ENCODE results near the gene FGF14. TPM values are rescaled to one million over a fixed set of nuclear protein-coding genes. Genes with fewer than 3 reads are reported as not detected.

Gene FGF14
- total RNA-seq, 1 donor from 2014 or later = 0.23 TPM

DNA sequence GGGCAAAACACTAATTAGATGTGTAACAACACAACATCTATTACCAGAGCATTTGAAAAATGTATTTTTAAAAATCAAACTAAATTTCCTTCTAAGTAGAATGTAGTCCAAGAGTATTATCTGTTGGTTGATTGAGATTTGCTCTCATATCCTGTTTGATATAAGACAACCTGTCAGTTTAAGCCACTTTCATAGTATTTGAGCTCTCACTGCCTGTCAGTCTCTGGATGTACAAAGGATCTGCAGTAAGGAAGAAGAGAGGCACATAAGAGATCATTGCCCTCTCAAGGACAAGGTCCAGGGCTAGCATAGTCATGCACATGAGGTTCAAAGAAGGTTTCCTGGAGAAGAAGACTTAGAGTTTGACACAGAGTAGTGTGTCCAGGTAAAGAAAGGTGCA, 57.4 kb downstream of the FGF14 start:
- no peaks in the 10 kb centered on the region for H3K27me3 ChIP-seq (ENCODE audit: insufficient read depth, low read length)
- H3K79me2 ChIP-seq (ENCODE audit: insufficient read depth, low read length) = no peaks in the 10 kb centered on the region
- no peak overlapping the region for H2AFZ ChIP-seq (ENCODE audit: low read depth, low read length)
- no peaks in the 10 kb centered on the region for H4K20me1 ChIP-seq (ENCODE audit: insufficient read depth, low read length)
- Mint-ChIP-seq H3K9me3 (ENCODE audit: unreplicated experiment) (no peaks in the 10 kb centered on the region), H3K4me1 (ENCODE audit: low read depth, unreplicated experiment) (no peaks in the 10 kb centered on the region), H3K4me3 (ENCODE audit: unreplicated experiment) (no peak overlapping the region), H3K27ac (ENCODE audit: unreplicated experiment) (no peak overlapping the region), H3K36me3 (ENCODE audit: low read depth, unreplicated experiment) (no peaks in the 10 kb centered on the region), H3K27me3 (ENCODE audit: low read depth, unreplicated experiment) (no peaks in the 10 kb centered on the region)
- no peak for FAIRE-seq
- no peak overlapping the region for H3K9ac ChIP-seq (ENCODE audit: low read length)
- no peak for DNase-seq (ENCODE audit: low read depth)
- no peak overlapping the region for H3K4me3 ChIP-seq (ENCODE audit: insufficient read depth, low read depth, low read length)
- no peak overlapping the region for H3K4me2 ChIP-seq (ENCODE audit: low read length)
- no peaks in the 10 kb centered on the region for H3K9me3 ChIP-seq (ENCODE audit: insufficient read depth, low read depth, low read length)
- TF ChIP-seq CTCF (IDR thresholded peaks at IDR 0.05; ENCODE audit: insufficient read depth, low read depth, low read length) (no peak), EZH2 (IDR thresholded peaks at IDR 0.05; ENCODE audit: insufficient read depth, low read length) (no peak)
- H3K4me1 ChIP-seq (ENCODE audit: insufficient read depth, low read length) = no peaks in the 10 kb centered on the region
- H3K36me3 ChIP-seq (ENCODE audit: insufficient read depth, low read length) = no peaks in the 10 kb centered on the region
- H3K27ac ChIP-seq (ENCODE audit: low read depth, low read length) = no peak overlapping the region

DNA sequence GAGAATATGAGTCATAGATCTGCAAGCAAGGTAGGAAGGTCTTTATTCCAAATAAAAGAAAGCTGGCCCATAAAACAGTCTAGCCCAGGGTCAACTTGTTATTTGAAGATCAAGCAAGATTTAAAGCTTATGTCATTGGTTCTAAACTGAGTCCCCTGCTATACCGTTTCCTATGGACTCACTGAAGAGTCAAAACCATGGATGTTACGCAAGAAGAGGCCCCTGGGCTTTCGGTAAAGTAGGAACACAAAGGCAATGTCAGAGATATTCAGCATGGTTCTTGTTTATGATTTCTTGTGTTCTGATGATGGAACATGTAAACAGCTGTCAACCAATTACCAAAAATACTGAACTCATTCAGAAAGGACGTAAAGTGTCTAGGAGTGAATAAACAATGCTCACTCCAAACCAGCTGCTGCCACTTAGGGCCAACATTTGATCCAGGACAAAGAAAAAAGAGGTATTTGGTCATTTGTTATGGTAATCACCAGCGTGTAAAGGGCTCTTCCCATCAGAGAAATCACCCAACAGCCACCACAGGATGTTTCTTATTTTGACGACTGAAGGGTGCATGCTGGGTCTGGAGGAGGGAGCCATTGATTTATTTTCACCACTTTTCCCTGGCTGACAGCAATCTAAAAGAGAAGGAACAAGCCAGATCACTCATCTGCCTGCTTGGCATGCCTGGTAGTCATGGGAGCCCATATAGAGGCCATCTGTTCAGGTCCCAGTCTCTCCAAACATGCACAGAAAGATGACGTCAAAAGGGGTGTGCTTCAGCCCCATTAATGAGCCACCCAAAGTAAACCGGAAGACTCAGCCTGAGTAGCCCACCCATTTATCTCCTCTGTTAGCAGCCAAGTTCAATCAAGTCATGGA, 68.3 kb downstream of the FGF14 start:
- Mint-ChIP-seq H3K27me3 (ENCODE audit: low read depth, unreplicated experiment) (no peaks in the 10 kb centered on the region), H3K27ac (ENCODE audit: unreplicated experiment) (no peak overlapping the region), H3K9me3 (ENCODE audit: unreplicated experiment) (no peaks in the 10 kb centered on the region), H3K36me3 (ENCODE audit: low read depth, unreplicated experiment) (no peaks in the 10 kb centered on the region), H3K4me3 (ENCODE audit: unreplicated experiment) (no peak overlapping the region), H3K4me1 (ENCODE audit: low read depth, unreplicated experiment) (no peaks in the 10 kb centered on the region)
- no peak for FAIRE-seq
- H3K4me2 ChIP-seq (ENCODE audit: low read length) = no peak overlapping the region
- H2AFZ ChIP-seq (ENCODE audit: low read depth, low read length) = no peak overlapping the region
- no peaks in the 10 kb centered on the region for H3K79me2 ChIP-seq (ENCODE audit: insufficient read depth, low read length)
- H3K9ac ChIP-seq (ENCODE audit: low read length) = no peak overlapping the region
- H3K9me3 ChIP-seq (ENCODE audit: insufficient read depth, low read depth, low read length) = no peaks in the 10 kb centered on the region
- no peaks in the 10 kb centered on the region for H3K27me3 ChIP-seq (ENCODE audit: insufficient read depth, low read length)
- no peak overlapping the region for H3K27ac ChIP-seq (ENCODE audit: low read depth, low read length)
- H3K4me1 ChIP-seq (ENCODE audit: insufficient read depth, low read length) = no peaks in the 10 kb centered on the region
- no peaks in the 10 kb centered on the region for H4K20me1 ChIP-seq (ENCODE audit: insufficient read depth, low read length)
- no peak for DNase-seq (ENCODE audit: low read depth)
- no peak for TF ChIP-seq CTCF (IDR thresholded peaks at IDR 0.05; ENCODE audit: insufficient read depth, low read depth, low read length)
- TF ChIP-seq EZH2 (IDR thresholded peaks at IDR 0.05; ENCODE audit: insufficient read depth, low read length) = no peak
- no peaks in the 10 kb centered on the region for H3K36me3 ChIP-seq (ENCODE audit: insufficient read depth, low read length)
- H3K4me3 ChIP-seq (ENCODE audit: insufficient read depth, low read depth, low read length) = no peak overlapping the region

- Histone ChIP-seq H2AFZ (ENCODE audit: low read depth, low read length) (no peak overlapping the region), H3K27ac (ENCODE audit: low read depth, low read length) (no peak overlapping the region), H3K9ac (ENCODE audit: low read length) (no peak overlapping the region), H3K36me3 (ENCODE audit: insufficient read depth, low read length) (no peaks in the 10 kb centered on the region), H3K79me2 (ENCODE audit: insufficient read depth, low read length) (no peaks in the 10 kb centered on the region), H4K20me1 (ENCODE audit: insufficient read depth, low read length) (no peaks in the 10 kb centered on the region), H3K4me3 (ENCODE audit: insufficient read depth, low read depth, low read length) (no peak overlapping the region), H3K9me3 (ENCODE audit: insufficient read depth, low read depth, low read length) (no peaks in the 10 kb centered on the region), H3K4me2 (ENCODE audit: low read length) (no peak overlapping the region), H3K4me1 (ENCODE audit: insufficient read depth, low read length) (no peaks in the 10 kb centered on the region), H3K27me3 (ENCODE audit: insufficient read depth, low read length) (no peaks in the 10 kb centered on the region)
- FAIRE-seq (no peak), DNase-seq (ENCODE audit: low read depth) (no peak)
- no peak overlapping the region for H3K27ac Mint-ChIP-seq (ENCODE audit: unreplicated experiment)
- H3K9me3 Mint-ChIP-seq (ENCODE audit: unreplicated experiment) = no peaks in the 10 kb centered on the region
- no peak overlapping the region for H3K4me3 Mint-ChIP-seq (ENCODE audit: unreplicated experiment)
- H3K27me3 Mint-ChIP-seq (ENCODE audit: low read depth, unreplicated experiment) = no peaks in the 10 kb centered on the region
- H3K36me3 Mint-ChIP-seq (ENCODE audit: low read depth, unreplicated experiment) = no peaks in the 10 kb centered on the region
- no peak for TF ChIP-seq EZH2 (IDR thresholded peaks at IDR 0.05; ENCODE audit: insufficient read depth, low read length)
- no peak for TF ChIP-seq CTCF (IDR thresholded peaks at IDR 0.05; ENCODE audit: insufficient read depth, low read depth, low read length)
- no peaks in the 10 kb centered on the region for H3K4me1 Mint-ChIP-seq (ENCODE audit: low read depth, unreplicated experiment)
These were observed 72.9 kb downstream of the FGF14 start for GRCh38 chr13:102328909-102329308.

Measured in astrocyte (in vitro differentiated cells and primary cell).